ENCODE measurements around the gene MYH6. TPM values are rescaled to one million over a fixed set of nuclear protein-coding genes. Genes with fewer than 3 reads are reported as not detected.

MYH6 gene
- total RNA-seq, 4 donors from 2014 or later: not detected

DNA sequence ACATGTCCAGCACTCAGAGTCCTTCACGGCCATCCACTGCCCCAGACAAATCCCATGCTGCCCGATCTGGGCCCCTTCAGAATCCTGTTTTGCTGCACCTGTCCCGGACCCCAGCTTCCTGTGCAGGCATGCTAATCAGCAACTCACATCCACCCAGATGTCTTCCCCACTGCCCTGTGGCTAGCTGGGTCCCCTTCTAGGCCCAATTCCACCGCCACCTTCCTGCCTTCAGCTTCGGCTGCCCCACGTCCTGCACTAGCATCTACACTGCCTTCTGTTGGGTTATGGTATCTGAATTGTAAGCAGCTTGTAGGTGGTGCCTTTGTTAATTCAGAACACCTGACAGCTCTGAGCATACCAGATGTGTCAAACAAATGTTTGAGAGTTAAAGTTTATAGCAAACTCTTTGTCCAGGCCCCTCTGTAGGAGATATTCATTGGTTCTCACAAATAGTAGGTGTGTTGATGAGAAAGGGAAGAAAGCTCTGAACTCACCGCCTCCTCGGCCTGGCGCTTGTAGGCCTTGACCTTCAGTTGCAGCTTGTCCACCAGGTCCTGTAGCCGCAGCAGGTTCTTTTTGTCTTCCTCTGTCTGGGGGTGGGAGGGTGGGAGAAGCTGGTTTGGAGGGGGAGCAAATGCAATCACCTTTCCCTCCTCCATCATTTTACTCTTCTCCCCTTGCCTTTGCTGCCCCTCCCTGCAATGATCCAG, 25.2 kb downstream of the MYH6 start:
- TF ChIP-seq CTCF (IDR thresholded peaks at IDR 0.05; ENCODE audit: low read depth): no peak

- TF ChIP-seq CTCF (IDR thresholded peaks at IDR 0.05; ENCODE audit: low read depth): no peak
Observed at GRCh38 chr14:23382276-23382675, 25.8 kb downstream of the MYH6 start.

- TF ChIP-seq CTCF (IDR thresholded peaks at IDR 0.05; ENCODE audit: low read depth): no peak
Observed at GRCh38 chr14:23381871-23382270, 26.2 kb downstream of the MYH6 start.

DNA sequence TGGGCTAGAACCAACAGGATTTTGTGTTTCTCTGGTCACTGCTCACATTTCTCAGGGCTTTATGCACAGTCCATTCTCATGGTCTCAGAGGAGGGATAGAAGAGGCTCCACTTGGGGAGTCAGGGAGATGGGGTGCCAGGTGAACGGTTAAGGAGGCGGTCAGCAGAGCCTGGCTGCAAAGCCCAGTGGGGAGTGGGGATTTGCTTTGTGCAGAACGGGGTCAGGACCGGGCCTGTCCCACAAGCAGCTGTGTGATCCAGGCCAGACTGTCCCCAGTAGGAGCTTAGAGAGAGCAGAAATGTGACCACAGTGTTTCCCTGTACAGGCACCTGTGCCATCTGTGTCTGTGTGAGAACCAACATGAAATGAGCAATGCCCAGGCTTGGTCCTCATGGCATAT, 27.1 kb downstream of the MYH6 start:
- TF ChIP-seq CTCF (IDR thresholded peaks at IDR 0.05; ENCODE audit: low read depth): no peak

DNA sequence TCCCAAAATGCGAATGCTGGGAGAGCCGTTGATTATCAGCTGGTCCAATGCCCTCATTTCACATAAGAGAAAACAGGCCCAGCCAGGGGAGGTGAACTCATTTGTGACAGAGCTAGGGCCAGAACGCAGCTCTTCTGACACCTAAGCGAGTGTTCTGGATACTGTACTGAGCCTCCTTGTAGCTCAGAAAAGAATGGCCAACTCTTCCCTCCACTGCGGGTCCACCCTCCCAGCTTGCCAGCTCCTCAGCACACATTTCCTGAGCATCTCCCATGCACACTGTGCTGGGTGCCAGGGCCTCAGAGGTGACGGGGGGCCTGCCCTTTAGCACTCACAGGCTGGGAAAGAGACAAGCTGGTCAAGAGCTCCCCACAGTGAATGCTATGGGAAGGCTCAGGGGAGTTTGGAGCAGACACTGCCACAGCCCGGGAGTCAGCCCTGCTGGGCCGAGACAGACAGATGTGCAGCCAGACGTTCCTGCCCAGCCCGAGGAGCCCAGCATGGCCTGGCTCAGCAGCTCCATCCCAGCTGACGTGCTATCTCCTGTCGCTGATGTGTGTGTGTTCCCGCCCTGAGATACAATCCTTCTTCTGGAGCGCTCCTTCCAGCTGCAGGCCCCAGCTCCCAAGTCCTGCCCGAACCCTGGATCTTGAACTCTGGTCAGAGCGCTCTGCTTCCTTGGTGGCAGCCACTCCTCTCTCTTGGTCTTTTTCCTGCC, 27.7 kb downstream of the MYH6 start:
- no peak for TF ChIP-seq CTCF (IDR thresholded peaks at IDR 0.05; ENCODE audit: low read depth)

- TF ChIP-seq CTCF (IDR thresholded peaks at IDR 0.05; ENCODE audit: low read depth): no peak
Observed at GRCh38 chr14:23379366-23380196, 28.5 kb downstream of the MYH6 start.
